H9 (cell line): ENCODE results near the gene PRKD2. TPM values are rescaled to one million over a fixed set of nuclear protein-coding genes. Genes with fewer than 3 reads are reported as not detected.

Experiments used
- DNase-seq: peaks from one replicate; pipeline ENCODE4 v3.0.0-alpha.2; 2017
- H2AFZ ChIP-seq: one replicate; pipeline ENCODE4 v1.6.1; 2013; ENCODE audit warnings: mild to moderate bottlenecking, low read length, control low read depth, moderate library complexity
- H2AK5ac ChIP-seq: 2 replicates; pipeline ENCODE4 v1.6.1; 2013; ENCODE audit warnings: low read length, control low read depth, mixed read lengths; ENCODE audit not compliant: insufficient read length
- H2BK120ac ChIP-seq: one replicate; pipeline ENCODE4 v1.6.1; 2013; ENCODE audit warnings: low read depth, mild to moderate bottlenecking, low read length, control low read depth, inconsistent platforms; ENCODE audit not compliant: poor library complexity, severe bottlenecking
- H2BK12ac ChIP-seq: 2 replicates; pipeline ENCODE4 v1.6.1; 2013; ENCODE audit warnings: low read length, control low read depth, mixed read lengths, low read depth; ENCODE audit not compliant: insufficient read length
- H2BK15ac ChIP-seq: 2 replicates; pipeline ENCODE4 v1.6.1; 2013; ENCODE audit warnings: low read depth, low read length, control low read depth
- H2BK20ac ChIP-seq: one replicate; pipeline ENCODE4 v1.6.1; 2013; ENCODE audit warnings: low read depth, mild to moderate bottlenecking, low read length, control low read depth, inconsistent platforms; ENCODE audit not compliant: poor library complexity, severe bottlenecking
- H2BK5ac ChIP-seq: 2 replicates; pipeline ENCODE4 v1.6.1; 2013; ENCODE audit warnings: low read length, control low read depth, mixed read lengths; ENCODE audit not compliant: insufficient read length
- H3K14ac ChIP-seq: 2 replicates; pipeline ENCODE4 v1.6.1; 2013; ENCODE audit warnings: low read length, control low read depth; ENCODE audit not compliant: insufficient read depth
- H3K18ac ChIP-seq: 2 replicates; pipeline ENCODE4 v1.6.1; 2013; ENCODE audit warnings: low read depth, mild to moderate bottlenecking, mixed read lengths, low read length, control low read depth; ENCODE audit not compliant: insufficient read length
- H3K23ac ChIP-seq: 2 replicates; pipeline ENCODE4 v1.6.1; 2013; ENCODE audit warnings: low read length, control low read depth, mixed read lengths, low read depth; ENCODE audit not compliant: insufficient read length
- H3K23me2 ChIP-seq: 2 replicates; pipeline ENCODE4 v1.6.1; 2013; ENCODE audit warnings: low read depth, mild to moderate bottlenecking, mixed read lengths, low read length, control low read depth; ENCODE audit not compliant: insufficient read length, poor library complexity, severe bottlenecking
- H3K27ac ChIP-seq: 2 replicates; pipeline ENCODE4 v1.5.1; 2013; ENCODE audit warnings: low read length, control low read depth, mixed read lengths, low read depth; ENCODE audit not compliant: insufficient read length
- H3K27me3 ChIP-seq: 2 replicates; pipeline ENCODE4 v1.6.1; 2013; ENCODE audit warnings: low read length, control low read depth, inconsistent platforms; ENCODE audit not compliant: insufficient read depth
- H3K4ac ChIP-seq: 2 replicates; pipeline ENCODE4 v1.6.1; 2013; ENCODE audit warnings: low read depth, mild to moderate bottlenecking, control low read depth, inconsistent platforms, low read length, moderate library complexity
- H3K4me1 ChIP-seq: 2 replicates; pipeline ENCODE4 v1.6.1; 2013; ENCODE audit warnings: low read length, control low read depth, inconsistent platforms; ENCODE audit not compliant: insufficient read depth
- H3K4me2 ChIP-seq: 2 replicates; pipeline ENCODE4 v1.6.1; 2013; ENCODE audit warnings: low read length, control low read depth, mixed read lengths; ENCODE audit not compliant: insufficient read length, insufficient read depth
- H3K56ac ChIP-seq: 2 replicates; pipeline ENCODE4 v1.6.1; 2013; ENCODE audit warnings: low read depth, mild to moderate bottlenecking, mixed read lengths, low read length, control low read depth; ENCODE audit not compliant: insufficient read length
- H3K79me1 ChIP-seq: 2 replicates; pipeline ENCODE4 v1.6.1; 2013; ENCODE audit warnings: low read depth, mild to moderate bottlenecking, moderate library complexity, low read length, control low read depth, inconsistent platforms; ENCODE audit not compliant: insufficient read depth, poor library complexity, severe bottlenecking
- H3K79me2 ChIP-seq: 2 replicates; pipeline ENCODE4 v1.6.1; 2013; ENCODE audit warnings: low read length, control low read depth, inconsistent platforms; ENCODE audit not compliant: insufficient read depth
- H3K9ac ChIP-seq: 2 replicates; pipeline ENCODE4 v1.6.1; 2013; ENCODE audit warnings: low read length, control low read depth, mixed read lengths; ENCODE audit not compliant: insufficient read length; ENCODE audit errors: extremely low read depth
- H3K9me3 ChIP-seq: one replicate; pipeline ENCODE4 v1.6.1; 2013; ENCODE audit warnings: low read depth, low read length, inconsistent platforms; ENCODE audit not compliant: control insufficient read depth
- H3T11ph ChIP-seq: one replicate; pipeline ENCODE4 v1.6.1; 2013; ENCODE audit warnings: mild to moderate bottlenecking, low read length, control low read depth, inconsistent platforms
- H4K20me1 ChIP-seq: one replicate; pipeline ENCODE4 v1.6.1; 2013; ENCODE audit not compliant: control insufficient read depth, insufficient read length, insufficient read depth
- H4K5ac ChIP-seq: 2 replicates; pipeline ENCODE4 v1.6.1; 2013; ENCODE audit warnings: low read depth, mild to moderate bottlenecking, mixed read lengths, low read length, control low read depth; ENCODE audit not compliant: insufficient read length
- H4K8ac ChIP-seq: replicated peaks from 2 replicates; pipeline ENCODE4 v1.6.1; 2013; ENCODE audit warnings: low read length, control low read depth, mixed read lengths, low read depth; ENCODE audit not compliant: insufficient read length
- H4K91ac ChIP-seq: 2 replicates; pipeline ENCODE4 v1.6.1; 2013; ENCODE audit warnings: low read depth, mild to moderate bottlenecking, moderate library complexity, mixed read lengths, low read length, control low read depth; ENCODE audit not compliant: insufficient read length
- H3K27ac Mint-ChIP-seq, 3 experiments: 2 replicates in 2 of 3; 3 replicates in 1 of 3; pipeline ENCODE4 v1.8.0; 2020 to 2021; ENCODE audit warnings: mixed read lengths in 3 of 3, mild to moderate bottlenecking in 1 of 3, moderate library complexity in 1 of 3
- H3K27me3 Mint-ChIP-seq: 2 replicates; pipeline ENCODE4 v1.8.0; 2021; ENCODE audit warnings: low read depth, mild to moderate bottlenecking, moderate library complexity, mixed read lengths
- H3K36me3 Mint-ChIP-seq, 3 experiments: 2 replicates in 2 of 3; 3 replicates in 1 of 3; pipeline ENCODE4 v1.8.0; 2020 to 2021; ENCODE audit warnings: low read depth in 3 of 3, mixed read lengths in 3 of 3; ENCODE audit not compliant: insufficient read depth in 1 of 3
- H3K4me1 Mint-ChIP-seq, 2 experiments: 2 replicates each; pipeline ENCODE4 v1.8.0; 2020; ENCODE audit warnings: mixed read lengths in 2 of 2
- H3K4me3 Mint-ChIP-seq, 2 experiments: 2 replicates in 1 of 2; 3 replicates in 1 of 2; pipeline ENCODE4 v1.8.0; 2020 to 2021; ENCODE audit warnings: mild to moderate bottlenecking in 2 of 2, mixed read lengths in 2 of 2, moderate library complexity in 1 of 2
- H3K9me3 Mint-ChIP-seq, 2 experiments: 2 replicates in 1 of 2; 3 replicates in 1 of 2; pipeline ENCODE4 v1.8.0; 2020; ENCODE audit warnings: mild to moderate bottlenecking in 2 of 2, mixed read lengths in 2 of 2, moderate library complexity in 1 of 2
- WGBS: extraction: QIAGEN DNeasy Blood & Tissue Kit; methylation state at CpG from one replicate; pipeline ENCODE4 v1.1.7; 2013; ENCODE audit warnings: missing lambda C conversion rate, low lambda C conversion rate, mixed read lengths; ENCODE audit not compliant: insufficient read length; ENCODE audit errors: extremely low coverage; 5-methylcytosine and 5-hydroxymethylcytosine counted together
- total RNA-seq: library from RNA; stranded (reverse); gene quantifications from 2 replicates; pipeline ENCODE4 v1.2.1, GENCODE V29; 2021
- TF ChIP-seq, protein P1 (sequence below): fragments of 200-600 bp; sonication (generic); conservative IDR thresholded peaks from 3 replicates; pipeline ENCODE4 v1.8.0; 2021; ENCODE audit warnings: antibody characterized with exemption, mild to moderate bottlenecking

PRKD2 gene
- total RNA-seq, 1 experiment from 2014 or later, result 60.7 TPM

DNA sequence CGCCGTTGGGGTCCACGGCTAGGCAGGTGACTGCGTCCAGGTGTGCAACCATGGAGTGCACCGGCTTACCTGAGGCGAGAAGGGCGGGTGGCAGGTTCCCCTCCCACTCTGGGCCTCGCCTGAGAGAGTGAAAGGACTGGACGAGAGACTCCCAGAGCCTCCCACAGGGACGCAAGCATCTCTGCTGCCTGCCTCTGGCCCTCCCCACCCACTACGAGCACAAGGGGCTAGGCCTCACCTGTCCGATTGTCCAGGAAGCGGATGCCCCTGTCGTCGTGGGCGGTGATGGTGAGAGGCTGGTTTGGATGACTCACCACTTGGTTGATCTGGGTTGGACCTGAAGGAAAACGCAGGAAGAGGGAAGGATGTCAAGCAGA is 5.1 kb upstream of the PRKD2 start:
- Histone ChIP-seq H4K91ac (no peak overlapping the region), H3K18ac (no peak overlapping the region)
- WGBS, result no CpG with 5 or more reads among the region's 17 CpGs

More for the DNA sequence above, 5.1 kb upstream of the PRKD2 start:
- Histone ChIP-seq H3K4me2 (no peak overlapping the region), H2BK120ac (no peak overlapping the region), H4K20me1 (no peaks in the 10 kb centered on the region), H4K5ac (no peak overlapping the region), H3K79me1 (no peaks in the 10 kb centered on the region), H3K79me2 (no peaks in the 10 kb centered on the region), H3K27ac (no peak overlapping the region), H2BK20ac (no peak overlapping the region), H2BK5ac (no peak overlapping the region), H3K4me1 (no peaks in the 10 kb centered on the region; the same call in 1 of the 2 replicates), H3K14ac (no peak overlapping the region), H2AK5ac (no peak overlapping the region), H3K23me2 (peaks cover 6% of the 10 kb centered on the region), H3K9me3 (no peaks in the 10 kb centered on the region), H2BK12ac (no peak overlapping the region), H3T11ph (no peak overlapping the region), H2BK15ac (no peak overlapping the region), H3K27me3 (no peaks in the 10 kb centered on the region), H3K4ac (no peak overlapping the region), H2AFZ (no peak overlapping the region), H3K56ac (no peak overlapping the region), H3K23ac (no peak overlapping the region), H3K9ac (no peak overlapping the region), H4K8ac (no peak overlapping the region)
- DNase-seq, result no peak
- Mint-ChIP-seq H3K9me3 (no peaks in the 10 kb centered on the region), H3K4me1 (peaks cover 18 to 22% of the 10 kb centered on the region in 2 experiments), H3K27me3 (no peaks in the 10 kb centered on the region; the same call in 1 of the 2 replicates), H3K27ac (peak overlapping the region; percentile 22 to 55 (median 26); a peak in 4 of 7 replicates), H3K4me3 (no peak overlapping the region), H3K36me3 (peaks cover 37 to 63% (median 63%) of the 10 kb centered on the region in 3 experiments)
- TF ChIP-seq, protein P1, sequence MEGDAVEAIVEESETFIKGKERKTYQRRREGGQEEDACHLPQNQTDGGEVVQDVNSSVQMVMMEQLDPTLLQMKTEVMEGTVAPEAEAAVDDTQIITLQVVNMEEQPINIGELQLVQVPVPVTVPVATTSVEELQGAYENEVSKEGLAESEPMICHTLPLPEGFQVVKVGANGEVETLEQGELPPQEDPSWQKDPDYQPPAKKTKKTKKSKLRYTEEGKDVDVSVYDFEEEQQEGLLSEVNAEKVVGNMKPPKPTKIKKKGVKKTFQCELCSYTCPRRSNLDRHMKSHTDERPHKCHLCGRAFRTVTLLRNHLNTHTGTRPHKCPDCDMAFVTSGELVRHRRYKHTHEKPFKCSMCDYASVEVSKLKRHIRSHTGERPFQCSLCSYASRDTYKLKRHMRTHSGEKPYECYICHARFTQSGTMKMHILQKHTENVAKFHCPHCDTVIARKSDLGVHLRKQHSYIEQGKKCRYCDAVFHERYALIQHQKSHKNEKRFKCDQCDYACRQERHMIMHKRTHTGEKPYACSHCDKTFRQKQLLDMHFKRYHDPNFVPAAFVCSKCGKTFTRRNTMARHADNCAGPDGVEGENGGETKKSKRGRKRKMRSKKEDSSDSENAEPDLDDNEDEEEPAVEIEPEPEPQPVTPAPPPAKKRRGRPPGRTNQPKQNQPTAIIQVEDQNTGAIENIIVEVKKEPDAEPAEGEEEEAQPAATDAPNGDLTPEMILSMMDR, result no peak
